ENCODE measurements around the gene GALNT17.

The GALNT17 gene

GRCh38 chr7:71466448-71467145 is 334.7 kb downstream of the GALNT17 start:
- no peak for FAIRE-seq

- no peak for FAIRE-seq
These were observed 338.4 kb downstream of the GALNT17 start for GRCh38 chr7:71470326-71470725.

- no peak for FAIRE-seq
These were observed 338.9 kb downstream of the GALNT17 start for GRCh38 chr7:71470830-71471229.

- FAIRE-seq = no peak
These were observed 341.0 kb downstream of the GALNT17 start for GRCh38 chr7:71472962-71473361.

- no peak for FAIRE-seq
These were observed 341.5 kb downstream of the GALNT17 start for GRCh38 chr7:71473366-71473967.

- no peak for FAIRE-seq
These were observed 345.5 kb downstream of the GALNT17 start for GRCh38 chr7:71477441-71477840.

GRCh38 chr7:71479231-71479630 is 347.3 kb downstream of the GALNT17 start:
- FAIRE-seq = no peak

- FAIRE-seq = no peak
These were observed 348.8 kb downstream of the GALNT17 start for GRCh38 chr7:71480791-71481190.

- no peak for FAIRE-seq
These were observed 350.3 kb downstream of the GALNT17 start for GRCh38 chr7:71482284-71482683.

GRCh38 chr7:71484380-71484779 is 352.4 kb downstream of the GALNT17 start:
- FAIRE-seq = no peak

GRCh38 chr7:71485586-71485985 is 353.6 kb downstream of the GALNT17 start:
- no peak for FAIRE-seq

GRCh38 chr7:71486414-71486813 is 354.5 kb downstream of the GALNT17 start:
- FAIRE-seq = no peak

- FAIRE-seq = no peak
These were observed 355.1 kb downstream of the GALNT17 start for GRCh38 chr7:71486856-71487628.

GRCh38 chr7:71488308-71488707 is 356.4 kb downstream of the GALNT17 start:
- FAIRE-seq = no peak

GRCh38 chr7:71491336-71491735 is 359.4 kb downstream of the GALNT17 start:
- FAIRE-seq = no peak

GRCh38 chr7:71495828-71496227 is 363.9 kb downstream of the GALNT17 start:
- no peak for FAIRE-seq

GRCh38 chr7:71497256-71497946 is 365.5 kb downstream of the GALNT17 start:
- no peak for FAIRE-seq

- FAIRE-seq = no peak
These were observed 366.4 kb downstream of the GALNT17 start for GRCh38 chr7:71498381-71498780.

- no peak for FAIRE-seq
These were observed 372.9 kb downstream of the GALNT17 start for GRCh38 chr7:71504697-71505441.

- no peak for FAIRE-seq
These were observed 374.9 kb downstream of the GALNT17 start for GRCh38 chr7:71506822-71507221.

- FAIRE-seq = no peak
These were observed 376.0 kb downstream of the GALNT17 start for GRCh38 chr7:71507680-71508602.

All from endometrium (tissue), 2 donors.